A549 (cell line): ENCODE measurements around the gene HOXC10. TPM values are rescaled to one million over a fixed set of nuclear protein-coding genes. Genes with fewer than 3 reads are reported as not detected.

ENCODE experiments used
- ATAC-seq, 2 experiments: fragments of 200-7000 bp in 1 of 2; fragments of >200 bp in 1 of 2; cut with Nextera tagmentation in 1 of 2; cut with Tn5 transposase in 1 of 2; 3 replicates each; pipeline versions ENCODE4 v1.8.0 to v1.9.1; 2018 to 2020; ENCODE audit warnings: mild to moderate bottlenecking in 1 of 2, moderate library complexity in 1 of 2
- CTCF ChIA-PET: fragments of 300-600 bp; sonication (Branson Sonifier 250); formaldehyde crosslinking; extraction: SDS; loops from one replicate; lab custom pipeline; 2021; ENCODE audit warnings: antibody characterized with exemption, inconsistent platforms; lab: Yijun Ruan, JAX
- POLR2A ChIA-PET: fragments of 350-600 bp; formaldehyde crosslinking; extraction: SDS; loops from one replicate; lab custom pipeline; 2021; ENCODE audit warnings: antibody characterized with exemption, inconsistent platforms; lab: Yijun Ruan, JAX
- DNase-seq, 2 experiments: peaks; one replicate each; pipeline versions ENCODE4 v3.0.0 to v3.0.0-alpha.2; 2011 to 2016; ENCODE audit warnings: low read depth in 1 of 2, low spot score in 1 of 2
- FAIRE-seq: peaks from 2 replicates; lab custom pipeline; 2011; peaks lifted over from hg19 to GRCh38; lab: Jason Lieb, UNC
- H3K27ac ChIP-seq, 2 experiments: fragments of >200 bp; sonication (Bioruptor Twin); formaldehyde crosslinking; 3 replicates each; pipeline ENCODE4 v1.5.1; 2016 to 2017
- H3K4me1 ChIP-seq: fragments of >200 bp; sonication (Bioruptor Twin); formaldehyde crosslinking; 3 replicates; pipeline ENCODE4 v1.6.1; 2016
- H3K4me2 ChIP-seq: fragments of >200 bp; sonication (Bioruptor Twin); formaldehyde crosslinking; 3 replicates; pipeline ENCODE4 v1.6.1; 2016
- H3K4me3 ChIP-seq: fragments of >200 bp; sonication (Bioruptor Twin); formaldehyde crosslinking; 3 replicates; pipeline ENCODE4 v1.5.1; 2016
- H3K9me3 ChIP-seq: fragments of >200 bp; sonication (Bioruptor Twin); formaldehyde crosslinking; 3 replicates; pipeline ENCODE4 v1.6.1; 2016
- CBX2 ChIP-seq: fragments of 200-600 bp; sonication (generic); IDR thresholded peaks from 2 replicates; pipeline ENCODE4 v1.6.1; 2016; ENCODE audit warnings: low read depth, mild to moderate bottlenecking, borderline replicate concordance
- CBX8 ChIP-seq: fragments of 200-600 bp; sonication (generic); IDR thresholded peaks from 2 replicates; pipeline ENCODE4 v1.6.1; 2016
- CHD4 ChIP-seq: fragments of 200-600 bp; sonication (generic); IDR thresholded peaks from 2 replicates; pipeline ENCODE4 v1.6.1; 2016; ENCODE audit warnings: antibody characterized with exemption, mild to moderate bottlenecking, borderline replicate concordance
- FOSL2 ChIP-seq, 2 experiments: fragments of 450-650 bp in 1 of 2; fragments of >200 bp in 1 of 2; sonication (Bioruptor Twin) in 1 of 2; formaldehyde crosslinking; IDR thresholded peaks; 2 replicates each; pipeline versions ENCODE4 v1.5.0 to v1.6.1; 2016 to 2020; ENCODE audit warnings: mild to moderate bottlenecking in 1 of 2, moderate library complexity in 1 of 2
- GATA3 ChIP-seq: IDR thresholded peaks from 2 replicates; pipeline ENCODE4 v1.6.1; 2012; ENCODE audit warnings: borderline replicate concordance
- HOXB13 ChIP-seq: fragments of 250-450 bp; sonication (Bioruptor Pico); IDR thresholded peaks from 2 replicates; pipeline ENCODE4 v1.5.0; 2020; ENCODE audit warnings: low read depth, mild to moderate bottlenecking, moderate library complexity
- HOXB5 ChIP-seq: fragments of 250-450 bp; sonication (Bioruptor Pico); IDR thresholded peaks from 2 replicates; pipeline ENCODE4 v1.5.0; 2020; ENCODE audit warnings: mild to moderate bottlenecking, moderate library complexity
- KDM1A ChIP-seq: fragments of 200-600 bp; sonication (generic); IDR thresholded peaks from 2 replicates; pipeline ENCODE4 v1.6.1; 2016; ENCODE audit warnings: low read depth, mild to moderate bottlenecking
- MYC ChIP-seq: IDR thresholded peaks from 2 replicates; pipeline ENCODE4 v1.6.1; 2012; ENCODE audit warnings: mild to moderate bottlenecking, inconsistent platforms, low read length, improper control_type of control experiment, borderline replicate concordance
- PHF8 ChIP-seq: fragments of 200-600 bp; sonication (generic); IDR thresholded peaks from 2 replicates; pipeline ENCODE4 v1.6.1; 2016; ENCODE audit warnings: low read depth, mild to moderate bottlenecking, antibody characterized with exemption, moderate library complexity, borderline replicate concordance
- RAD21 ChIP-seq, 2 experiments: fragments of >200 bp in 1 of 2; sonication (Bioruptor Twin) in 1 of 2; formaldehyde crosslinking in 1 of 2; IDR thresholded peaks in 1 of 2; conservative IDR thresholded peaks in 1 of 2; 2 replicates in 1 of 2; 3 replicates in 1 of 2; pipeline ENCODE4 v1.6.1; 2012 to 2018; ENCODE audit warnings: inconsistent platforms in 1 of 2
- RNF2 ChIP-seq: fragments of 200-600 bp; sonication (generic); IDR thresholded peaks from 2 replicates; pipeline ENCODE4 v1.6.1; 2016; ENCODE audit warnings: low read depth, mild to moderate bottlenecking, antibody characterized with exemption, moderate library complexity, borderline replicate concordance
- SMC3 ChIP-seq: fragments of >200 bp; sonication (Bioruptor Twin); formaldehyde crosslinking; IDR thresholded peaks from 3 replicates; pipeline ENCODE4 v1.6.1; 2018; ENCODE audit warnings: inconsistent platforms
- SREBF2 ChIP-seq: fragments of 450-650 bp; IDR thresholded peaks from 2 replicates; pipeline ENCODE4 v1.6.1; 2014; ENCODE audit warnings: mild to moderate bottlenecking, moderate library complexity
- TP53 ChIP-seq: fragments of 250-450 bp; sonication (Bioruptor Pico); IDR thresholded peaks from 2 replicates; pipeline ENCODE4 v1.5.0; 2021; ENCODE audit warnings: mild to moderate bottlenecking, moderate library complexity
- ZC3H11A ChIP-seq: fragments of 450-650 bp; IDR thresholded peaks from 2 replicates; pipeline ENCODE4 v1.6.1; 2014; ENCODE audit warnings: antibody characterized with exemption, mild to moderate bottlenecking
- ZSCAN20 ChIP-seq: fragments of 250-450 bp; sonication (Bioruptor Pico); IDR thresholded peaks from 2 replicates; pipeline ENCODE4 v1.8.0; 2022; ENCODE audit warnings: mild to moderate bottlenecking, moderate library complexity
- WGBS: methylation state at CpG from one replicate; pipeline ENCODE4 v1.1.6; 2017; ENCODE audit errors: missing lambda C conversion rate; 5-methylcytosine and 5-hydroxymethylcytosine counted together
- polyA plus RNA-seq, 4 experiments: library from polyadenylated mRNA; depleted of rRNA in 3 of 4; stranded (reverse); fragments of >200 nt; fragmentation: RNase III in 1 of 4; extraction: RNeasy Plus Mini Kit Qiagen cat#74134 plus additional on column Dnase treatment in 1 of 4; gene quantifications; 2 replicates in 3 of 4; 3 replicates in 1 of 4; pipeline ENCODE4 v1.2.3, GENCODE V29; 2011 to 2017
- TF ChIP-seq, protein P1 (sequence below): fragments of 250-450 bp; sonication (Bioruptor Pico); IDR thresholded peaks from 2 replicates; pipeline ENCODE4 v1.5.0; 2021; ENCODE audit warnings: mild to moderate bottlenecking, moderate library complexity, borderline replicate concordance
- TF ChIP-seq, protein P2 (sequence below): fragments of 200-600 bp; sonication (generic); IDR thresholded peaks from 2 replicates; pipeline ENCODE4 v1.6.1; 2016; ENCODE audit warnings: antibody characterized with exemption, mild to moderate bottlenecking, moderate library complexity
- TF ChIP-seq, protein P3 (sequence below): IDR thresholded peaks from 2 replicates; pipeline ENCODE4 v1.6.1; 2012; ENCODE audit warnings: low read depth, borderline replicate concordance
- TF ChIP-seq, protein P4 (sequence below): fragments of >200 bp; sonication (Bioruptor Twin); formaldehyde crosslinking; IDR thresholded peaks from 2 replicates; pipeline ENCODE4 v1.6.1; 2016

HOXC10 gene
- polyA plus RNA-seq, 2 of the 4 experiments (the other 2 are of a cell fraction): 2.9 to 3.2 TPM

DNA sequence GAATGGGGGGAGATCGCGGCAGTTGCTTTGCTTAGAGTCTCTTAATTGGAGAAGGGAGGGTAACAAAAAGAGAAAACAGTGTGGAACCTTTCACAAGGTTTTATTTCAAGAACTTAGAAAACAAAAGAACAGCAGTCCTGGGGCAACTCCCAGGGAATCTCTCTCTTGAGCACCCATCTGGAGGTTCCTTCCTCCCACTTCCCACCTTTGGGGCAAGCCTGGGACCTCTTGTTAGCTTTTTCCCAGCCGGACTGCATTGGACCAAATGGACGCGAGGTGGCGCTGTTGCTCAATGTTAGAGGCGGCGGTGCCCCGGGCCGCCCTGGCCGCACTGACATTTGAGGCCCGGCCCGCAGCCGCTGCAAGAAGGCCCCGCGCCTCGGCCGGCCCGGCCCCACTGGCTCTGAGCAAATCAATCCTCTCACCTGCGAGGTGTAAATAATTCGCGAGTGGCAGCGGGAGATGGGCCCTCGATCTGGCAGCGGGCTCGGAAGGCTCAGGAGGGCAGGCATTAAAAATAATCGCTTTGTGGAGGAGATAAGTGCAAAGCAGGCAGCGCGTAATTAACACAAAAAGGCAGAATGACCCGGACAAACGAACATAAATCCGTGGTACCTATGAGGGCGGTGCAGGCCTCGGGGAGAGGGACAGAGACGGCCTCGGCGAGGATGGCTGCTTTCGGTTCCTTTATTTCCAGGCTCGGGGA is 21.1 kb downstream of the HOXC10 start (continued):
- TF ChIP-seq RNF2 (no peak), ZSCAN20 (CRISPR knock-in tag) (no peak), HOXB13 (CRISPR knock-in tag) (no peak), RAD21 (conservative IDR thresholded peaks at IDR 0.05 in 1 of 2, IDR thresholded peaks at IDR 0.05 in 1 of 2) (peak; percentile 97 to 98), MYC (no peak), HOXB5 (no peak), CHD4 (no peak), ZC3H11A (no peak), GATA3 (no peak), CBX2 (no peak), PHF8 (no peak), FOSL2 (IDR thresholded peaks at IDR 0.05) (no peak), FOSL2 (CRISPR knock-in tag; IDR thresholded peaks at IDR 0.05) (no peak), SMC3 (peak; percentile 97), KDM1A (no peak)
- TF ChIP-seq, protein P1, sequence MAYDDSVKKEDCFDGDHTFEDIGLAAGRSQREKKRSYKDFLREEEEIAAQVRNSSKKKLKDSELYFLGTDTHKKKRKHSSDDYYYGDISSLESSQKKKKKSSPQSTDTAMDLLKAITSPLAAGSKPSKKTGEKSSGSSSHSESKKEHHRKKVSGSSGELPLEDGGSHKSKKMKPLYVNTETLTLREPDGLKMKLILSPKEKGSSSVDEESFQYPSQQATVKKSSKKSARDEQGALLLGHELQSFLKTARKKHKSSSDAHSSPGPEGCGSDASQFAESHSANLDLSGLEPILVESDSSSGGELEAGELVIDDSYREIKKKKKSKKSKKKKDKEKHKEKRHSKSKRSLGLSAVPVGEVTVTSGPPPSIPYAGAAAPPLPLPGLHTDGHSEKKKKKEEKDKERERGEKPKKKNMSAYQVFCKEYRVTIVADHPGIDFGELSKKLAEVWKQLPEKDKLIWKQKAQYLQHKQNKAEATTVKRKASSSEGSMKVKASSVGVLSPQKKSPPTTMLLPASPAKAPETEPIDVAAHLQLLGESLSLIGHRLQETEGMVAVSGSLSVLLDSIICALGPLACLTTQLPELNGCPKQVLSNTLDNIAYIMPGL: no peak
- TF ChIP-seq, protein P2, sequence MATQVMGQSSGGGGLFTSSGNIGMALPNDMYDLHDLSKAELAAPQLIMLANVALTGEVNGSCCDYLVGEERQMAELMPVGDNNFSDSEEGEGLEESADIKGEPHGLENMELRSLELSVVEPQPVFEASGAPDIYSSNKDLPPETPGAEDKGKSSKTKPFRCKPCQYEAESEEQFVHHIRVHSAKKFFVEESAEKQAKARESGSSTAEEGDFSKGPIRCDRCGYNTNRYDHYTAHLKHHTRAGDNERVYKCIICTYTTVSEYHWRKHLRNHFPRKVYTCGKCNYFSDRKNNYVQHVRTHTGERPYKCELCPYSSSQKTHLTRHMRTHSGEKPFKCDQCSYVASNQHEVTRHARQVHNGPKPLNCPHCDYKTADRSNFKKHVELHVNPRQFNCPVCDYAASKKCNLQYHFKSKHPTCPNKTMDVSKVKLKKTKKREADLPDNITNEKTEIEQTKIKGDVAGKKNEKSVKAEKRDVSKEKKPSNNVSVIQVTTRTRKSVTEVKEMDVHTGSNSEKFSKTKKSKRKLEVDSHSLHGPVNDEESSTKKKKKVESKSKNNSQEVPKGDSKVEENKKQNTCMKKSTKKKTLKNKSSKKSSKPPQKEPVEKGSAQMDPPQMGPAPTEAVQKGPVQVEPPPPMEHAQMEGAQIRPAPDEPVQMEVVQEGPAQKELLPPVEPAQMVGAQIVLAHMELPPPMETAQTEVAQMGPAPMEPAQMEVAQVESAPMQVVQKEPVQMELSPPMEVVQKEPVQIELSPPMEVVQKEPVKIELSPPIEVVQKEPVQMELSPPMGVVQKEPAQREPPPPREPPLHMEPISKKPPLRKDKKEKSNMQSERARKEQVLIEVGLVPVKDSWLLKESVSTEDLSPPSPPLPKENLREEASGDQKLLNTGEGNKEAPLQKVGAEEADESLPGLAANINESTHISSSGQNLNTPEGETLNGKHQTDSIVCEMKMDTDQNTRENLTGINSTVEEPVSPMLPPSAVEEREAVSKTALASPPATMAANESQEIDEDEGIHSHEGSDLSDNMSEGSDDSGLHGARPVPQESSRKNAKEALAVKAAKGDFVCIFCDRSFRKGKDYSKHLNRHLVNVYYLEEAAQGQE: no peak
- TF ChIP-seq, protein P3, sequence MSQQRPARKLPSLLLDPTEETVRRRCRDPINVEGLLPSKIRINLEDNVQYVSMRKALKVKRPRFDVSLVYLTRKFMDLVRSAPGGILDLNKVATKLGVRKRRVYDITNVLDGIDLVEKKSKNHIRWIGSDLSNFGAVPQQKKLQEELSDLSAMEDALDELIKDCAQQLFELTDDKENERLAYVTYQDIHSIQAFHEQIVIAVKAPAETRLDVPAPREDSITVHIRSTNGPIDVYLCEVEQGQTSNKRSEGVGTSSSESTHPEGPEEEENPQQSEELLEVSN: peak; percentile 44; the same call in 1 of the 2 replicates
- TF ChIP-seq, protein P4, sequence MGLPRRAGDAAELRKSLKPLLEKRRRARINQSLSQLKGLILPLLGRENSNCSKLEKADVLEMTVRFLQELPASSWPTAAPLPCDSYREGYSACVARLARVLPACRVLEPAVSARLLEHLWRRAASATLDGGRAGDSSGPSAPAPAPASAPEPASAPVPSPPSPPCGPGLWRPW: no peak
- TF ChIP-seq, all 56 proteins: peak for 5

DNA sequence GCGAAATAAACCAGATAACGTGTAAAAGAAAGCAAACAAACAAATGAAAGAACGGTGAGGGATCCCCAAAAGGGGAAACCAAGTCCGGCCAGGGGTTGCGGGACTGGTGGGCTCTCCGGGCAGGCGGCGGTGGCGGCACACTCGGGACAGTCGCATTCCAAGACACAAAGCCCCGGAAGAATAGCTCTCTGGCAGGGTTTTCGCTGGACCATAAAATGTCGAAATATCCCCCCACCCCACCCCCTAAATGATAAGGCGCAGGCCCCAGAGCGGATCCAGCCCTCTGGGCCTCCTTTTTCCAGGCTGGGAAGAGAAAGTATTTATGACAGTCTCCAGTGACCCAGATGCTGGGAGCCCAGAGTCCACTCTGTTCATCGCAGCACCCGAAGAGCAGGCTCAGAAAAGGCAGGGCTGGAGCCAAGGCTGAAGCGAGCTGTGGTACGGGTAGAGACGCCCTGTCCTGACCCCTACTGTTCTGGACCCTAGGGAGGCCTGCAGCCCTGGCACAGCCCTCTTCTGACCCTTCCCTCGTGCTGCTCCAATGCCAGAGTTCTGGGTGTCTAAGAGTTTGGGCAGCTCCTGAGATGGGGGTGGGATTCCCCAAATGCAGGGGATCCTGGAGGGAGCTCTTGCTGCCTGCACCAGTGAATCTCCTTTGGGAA is 21.7 kb downstream of the HOXC10 start:
- ChIA-PET POLR2A (interaction anchor here (0.7 to 1.4 kb wide), 3 partner anchors 11 to 195 kb away, joined by 3 read pairs; no protein-coding TSS in a partner anchor), CTCF (interaction anchor here (0.8 to 28.7 kb wide), 25 partner anchors 10 to 304 kb away, joined by 3 to 1074 read pairs (median 5); partner anchors contain the start of genes HOXC10, HOXC5, HOXC6 and SMUG1)
- H3K4me2 ChIP-seq: peak overlapping the region; percentile 60; the same call in 2 of the 3 replicates
- ATAC-seq (peak in 1 of 2 experiments; percentile 2; a peak in 1 of 6 replicates), FAIRE-seq (no peak), DNase-seq (no peak)
- no peak overlapping the region for H3K4me3 ChIP-seq
- peaks cover 23% of the 10 kb centered on the region for H3K4me1 ChIP-seq
- 80% methylated on average over 22 of the region's 22 CpGs for WGBS
- H3K9me3 ChIP-seq: no peaks in the 10 kb centered on the region
- peak overlapping the region in 1 of 2 experiments; percentile 74; a peak in 1 of 6 replicates for H3K27ac ChIP-seq
- TF ChIP-seq CBX8 (no peak), SREBF2 (no peak), TP53 (CRISPR knock-in tag) (no peak)
